ENCODE results near the gene DMWD.
A peak's percentile ranks its signal among the peaks of the same experiment; 100 is the strongest.

The DMWD gene, protein sequence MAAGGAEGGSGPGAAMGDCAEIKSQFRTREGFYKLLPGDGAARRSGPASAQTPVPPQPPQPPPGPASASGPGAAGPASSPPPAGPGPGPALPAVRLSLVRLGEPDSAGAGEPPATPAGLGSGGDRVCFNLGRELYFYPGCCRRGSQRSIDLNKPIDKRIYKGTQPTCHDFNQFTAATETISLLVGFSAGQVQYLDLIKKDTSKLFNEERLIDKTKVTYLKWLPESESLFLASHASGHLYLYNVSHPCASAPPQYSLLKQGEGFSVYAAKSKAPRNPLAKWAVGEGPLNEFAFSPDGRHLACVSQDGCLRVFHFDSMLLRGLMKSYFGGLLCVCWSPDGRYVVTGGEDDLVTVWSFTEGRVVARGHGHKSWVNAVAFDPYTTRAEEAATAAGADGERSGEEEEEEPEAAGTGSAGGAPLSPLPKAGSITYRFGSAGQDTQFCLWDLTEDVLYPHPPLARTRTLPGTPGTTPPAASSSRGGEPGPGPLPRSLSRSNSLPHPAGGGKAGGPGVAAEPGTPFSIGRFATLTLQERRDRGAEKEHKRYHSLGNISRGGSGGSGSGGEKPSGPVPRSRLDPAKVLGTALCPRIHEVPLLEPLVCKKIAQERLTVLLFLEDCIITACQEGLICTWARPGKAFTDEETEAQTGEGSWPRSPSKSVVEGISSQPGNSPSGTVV

DNA sequence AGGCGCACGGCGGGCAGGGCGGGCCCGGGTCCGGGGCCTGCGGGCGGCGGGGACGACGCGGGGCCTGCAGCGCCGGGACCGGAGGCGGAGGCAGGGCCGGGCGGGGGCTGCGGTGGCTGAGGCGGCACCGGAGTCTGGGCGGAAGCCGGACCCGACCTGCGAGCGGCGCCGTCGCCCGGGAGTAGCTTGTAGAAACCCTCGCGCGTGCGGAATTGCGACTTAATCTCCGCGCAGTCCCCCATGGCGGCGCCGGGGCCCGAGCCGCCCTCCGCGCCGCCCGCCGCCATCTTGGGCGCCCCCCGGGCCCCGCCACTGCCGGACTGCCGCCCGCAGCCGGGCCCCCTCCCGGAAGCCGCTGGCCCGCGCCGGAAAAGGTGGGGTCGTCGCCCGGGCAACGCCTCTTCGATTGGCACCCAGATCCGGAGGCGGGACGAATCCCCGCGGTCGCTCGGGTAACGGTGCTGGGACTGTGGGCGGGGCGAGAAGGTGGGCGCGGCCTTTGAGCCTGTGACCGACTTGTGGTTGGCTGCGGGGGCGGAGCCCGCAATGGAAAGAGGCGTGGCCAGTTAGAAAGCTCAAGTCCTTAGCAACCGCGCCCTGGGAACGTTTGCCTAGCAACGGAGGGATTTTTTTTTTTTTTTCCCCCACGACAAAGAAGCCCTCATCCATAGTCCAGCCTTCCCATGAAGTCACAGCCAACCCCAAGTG is at the start of gene DMWD:
Gene DMWD, minus strand, starts transcription at position 376 of the 708 bp plus-strand sequence. Its CDS starts 89 bp downstream, at position 287.
- peak; percentile 99 for DNase-seq

DNA sequence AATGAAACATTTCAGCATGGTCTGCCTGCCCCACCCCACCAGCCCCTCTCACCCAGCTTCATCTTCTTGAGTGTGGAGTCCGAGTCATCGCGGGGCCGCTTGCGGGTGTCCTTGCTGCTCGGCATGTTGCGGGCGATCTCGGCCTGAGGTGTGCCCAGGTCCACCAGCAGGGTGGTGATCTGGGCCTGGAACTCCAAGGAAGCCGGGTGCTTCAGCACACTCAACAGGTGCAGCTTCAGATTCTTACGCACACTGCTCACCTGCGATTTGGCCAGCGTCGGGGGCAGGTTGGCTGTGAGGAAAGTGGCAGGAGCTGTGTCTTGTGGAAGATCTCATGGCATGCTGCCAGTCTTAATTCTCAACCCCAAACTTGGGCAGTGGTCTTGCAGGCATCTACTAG is 49.6 kb upstream of the DMWD start:
- DNase-seq = no peak

DNA sequence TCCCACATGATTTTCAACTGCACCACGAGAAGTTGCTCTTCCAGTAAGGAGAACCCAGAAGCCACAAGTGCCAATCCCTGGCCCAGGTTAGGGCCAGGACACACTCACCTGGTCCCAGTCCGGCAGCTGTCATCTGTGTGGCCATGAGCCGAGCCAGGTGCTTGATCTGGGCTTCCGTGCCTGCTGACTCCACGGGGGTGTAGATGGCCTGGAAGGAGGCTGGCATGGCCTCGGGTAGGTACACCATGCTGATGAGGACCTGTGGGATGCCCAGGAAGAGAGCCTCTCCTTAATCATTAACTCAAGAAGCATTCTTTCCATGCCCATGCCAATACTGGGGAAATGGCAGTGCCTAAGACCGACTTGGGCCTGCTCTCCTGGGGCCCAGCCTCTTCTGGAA is 42.3 kb upstream of the DMWD start:
- DNase-seq = no peak

DNA sequence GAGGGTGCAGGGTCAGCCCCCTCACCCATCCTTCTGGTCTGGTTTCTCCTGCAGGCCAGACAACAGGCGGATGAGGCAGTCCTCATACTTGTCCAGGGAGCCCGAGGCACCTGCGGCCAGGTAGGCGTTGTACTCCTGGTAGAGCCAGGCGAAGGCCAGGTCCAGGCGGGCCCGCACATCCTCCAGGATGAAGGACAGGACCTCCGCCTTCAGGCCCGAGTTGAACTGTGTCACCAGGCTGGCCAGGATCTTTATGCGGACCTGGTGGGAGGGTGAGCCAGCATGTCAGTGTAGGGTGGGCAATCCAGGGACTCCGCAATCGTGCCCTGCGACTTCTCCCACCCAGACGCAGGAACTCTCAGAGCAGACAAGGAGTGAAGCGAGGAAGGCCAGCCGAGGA is 36.3 kb upstream of the DMWD start:
- DNase-seq = no peak

DNA sequence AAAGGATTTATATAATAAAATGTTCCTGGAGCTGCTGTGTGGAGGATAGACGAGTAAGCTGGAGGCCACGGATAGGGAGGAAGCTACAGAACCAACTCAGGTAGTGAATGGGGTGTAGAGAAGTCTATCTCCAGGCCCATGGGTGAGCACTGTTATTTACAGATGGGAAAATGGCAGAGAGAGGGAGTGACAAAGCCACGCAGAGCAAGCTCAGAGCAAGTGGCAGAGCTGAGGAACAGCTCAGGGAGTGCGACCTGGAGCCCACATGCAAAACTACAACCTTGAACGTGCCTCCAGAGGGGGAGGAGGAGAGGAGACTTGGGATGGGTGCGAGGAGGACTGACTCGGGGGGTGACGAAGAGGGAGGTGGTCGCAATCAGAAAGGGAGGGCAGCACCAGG is 35.9 kb upstream of the DMWD start:
- no peak for DNase-seq

DNA sequence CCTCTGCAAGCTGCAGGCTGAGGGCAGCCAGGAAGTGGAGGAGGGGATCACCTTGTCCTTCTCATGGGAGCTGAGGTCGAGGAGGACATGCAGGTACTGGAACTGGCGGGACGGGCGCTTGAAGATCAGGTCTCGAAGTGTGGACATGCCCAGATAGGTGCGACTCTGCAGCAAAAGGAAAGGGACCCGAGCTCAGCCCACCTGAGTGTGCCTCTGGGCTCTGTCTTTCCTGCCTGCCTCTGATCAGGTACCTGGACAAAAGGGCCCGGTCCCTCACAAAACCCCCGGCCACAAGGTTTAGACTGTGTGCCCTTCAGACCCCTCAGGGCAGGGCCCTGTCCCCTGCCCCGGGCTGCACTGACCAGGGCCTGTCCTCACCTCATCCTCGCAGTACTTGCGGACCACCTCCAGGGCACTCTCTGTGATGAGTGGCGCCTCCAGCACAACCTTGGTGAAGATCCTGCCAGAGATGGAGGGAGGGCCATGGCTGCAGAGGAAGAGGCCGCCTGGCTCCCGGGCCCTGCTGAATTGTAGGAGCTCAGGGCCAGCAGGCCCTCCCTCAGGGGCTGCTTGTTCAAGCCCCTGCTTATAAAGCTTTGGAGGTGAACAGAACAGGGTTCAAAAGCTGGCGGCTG is 34.9 kb upstream of the DMWD start:
- no peak for DNase-seq

DNA sequence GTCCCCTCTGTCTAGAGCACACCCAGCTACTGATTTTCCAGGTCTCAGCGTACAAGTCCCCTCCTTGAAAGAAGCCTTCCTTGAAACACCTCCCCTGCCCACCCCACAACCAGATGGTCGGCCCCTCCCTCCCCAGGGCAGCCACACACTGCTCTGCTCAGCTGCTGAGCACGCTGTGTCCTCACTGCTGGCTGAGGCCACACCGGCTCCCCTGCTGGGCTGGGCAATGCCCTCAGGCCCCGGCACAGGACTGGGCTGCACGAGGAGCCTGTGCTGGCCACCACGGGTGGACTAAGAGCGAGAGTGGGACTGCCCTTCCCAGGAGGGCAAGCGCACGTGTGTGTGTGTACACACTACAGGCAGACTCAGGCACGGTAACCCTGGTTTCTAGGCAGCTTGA is 34.3 kb upstream of the DMWD start:
- DNase-seq = no peak

DNA sequence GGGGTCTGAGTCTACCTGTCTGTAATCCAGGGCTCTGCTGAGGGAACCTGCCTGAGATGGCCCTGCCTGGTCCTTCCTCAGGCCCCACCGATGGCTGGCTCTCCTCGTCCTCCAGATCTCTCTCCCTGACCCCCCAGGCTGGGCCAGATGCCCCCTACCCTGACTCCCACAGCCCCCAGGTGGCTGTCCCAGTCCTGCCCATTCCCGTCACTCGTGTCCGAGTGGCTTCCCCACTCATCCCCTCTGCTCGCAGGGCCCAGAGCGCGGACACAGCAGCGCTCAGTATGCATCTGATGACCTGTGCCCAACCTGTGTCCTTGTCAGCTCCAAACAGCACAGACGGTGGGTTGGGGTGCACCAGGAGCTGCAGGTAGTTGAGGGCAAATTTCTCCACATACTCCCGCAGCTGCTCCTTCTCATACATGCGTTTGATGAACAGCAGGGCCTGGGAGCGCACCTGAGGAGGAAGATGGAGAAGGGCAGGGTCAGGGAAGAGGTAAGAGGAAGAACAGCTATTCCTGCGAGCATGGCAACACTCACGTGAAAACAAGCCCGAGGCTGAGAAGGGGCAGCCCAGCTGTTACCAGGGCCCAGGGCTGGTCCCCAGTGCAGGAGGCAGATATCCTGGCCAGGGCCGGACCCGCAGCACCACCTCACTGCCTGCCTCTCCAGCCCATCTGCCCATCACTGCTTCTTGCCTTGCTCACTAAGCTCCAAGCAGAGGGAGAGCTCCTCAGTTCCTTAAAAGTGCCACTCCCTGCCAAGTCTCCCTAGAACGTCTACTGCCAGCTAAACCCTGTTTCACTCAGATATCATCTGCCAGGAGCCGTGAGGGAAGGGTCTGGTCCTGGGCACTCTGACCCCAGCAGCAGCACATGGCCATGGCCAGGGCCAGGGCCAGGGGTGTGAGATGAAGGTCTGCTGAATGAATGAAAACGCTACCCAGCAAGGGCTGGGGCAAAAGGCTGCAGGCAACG is 33.6 kb upstream of the DMWD start:
- DNase-seq = no peak

DNA sequence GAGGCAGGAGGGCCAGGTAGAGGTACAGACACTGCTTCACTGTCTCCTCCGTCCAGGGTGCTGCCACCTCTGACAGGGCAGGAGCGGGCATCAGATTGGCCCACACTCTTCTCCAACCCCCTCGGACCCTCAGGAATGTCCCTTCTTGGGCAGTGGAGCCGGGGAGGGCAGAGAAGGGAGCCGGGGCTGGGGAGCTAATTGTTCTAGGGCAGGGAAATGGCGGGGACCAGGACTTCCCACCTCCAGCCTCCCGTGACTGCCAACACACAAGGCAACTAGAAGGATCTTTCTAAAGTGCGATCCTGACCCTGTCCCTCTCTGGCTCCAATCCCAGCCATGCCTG is 32.6 kb upstream of the DMWD start:
- no peak for DNase-seq

DNA sequence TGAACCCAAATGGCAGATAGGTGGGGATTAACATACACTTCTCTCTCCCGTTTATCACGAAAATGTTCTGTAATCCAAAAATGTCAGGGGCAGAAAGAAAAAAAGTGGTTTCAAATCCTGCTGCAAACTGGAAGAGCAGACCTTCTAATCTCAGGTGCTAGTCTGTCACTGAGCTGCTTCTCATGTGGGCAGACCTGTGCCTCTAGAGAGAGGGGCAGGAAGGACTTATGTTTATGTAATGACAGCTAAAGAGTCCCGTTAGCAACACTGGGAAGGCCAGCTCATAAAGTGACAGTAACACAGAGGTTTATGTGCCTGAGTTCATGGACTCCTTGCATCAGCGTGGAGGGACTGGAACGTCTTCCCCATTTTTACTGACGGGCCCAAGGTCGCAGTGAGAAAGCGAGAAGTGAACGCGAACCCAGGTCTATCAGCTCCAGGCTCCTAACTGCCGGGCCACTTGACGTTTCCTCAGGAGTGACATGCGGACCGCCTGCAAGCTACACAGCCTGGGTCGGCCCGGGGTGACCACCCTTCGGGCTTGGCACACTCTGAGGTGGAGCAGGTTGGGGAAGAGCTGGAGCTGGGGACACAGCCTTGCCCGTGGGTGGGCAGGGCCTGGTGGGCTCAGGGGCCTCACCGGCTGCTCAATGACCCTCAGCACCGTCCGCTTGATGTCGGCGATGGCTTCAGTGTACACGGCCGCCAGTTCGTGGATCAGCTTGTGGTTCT is 32.1 kb upstream of the DMWD start:
- no peak for DNase-seq

DNA sequence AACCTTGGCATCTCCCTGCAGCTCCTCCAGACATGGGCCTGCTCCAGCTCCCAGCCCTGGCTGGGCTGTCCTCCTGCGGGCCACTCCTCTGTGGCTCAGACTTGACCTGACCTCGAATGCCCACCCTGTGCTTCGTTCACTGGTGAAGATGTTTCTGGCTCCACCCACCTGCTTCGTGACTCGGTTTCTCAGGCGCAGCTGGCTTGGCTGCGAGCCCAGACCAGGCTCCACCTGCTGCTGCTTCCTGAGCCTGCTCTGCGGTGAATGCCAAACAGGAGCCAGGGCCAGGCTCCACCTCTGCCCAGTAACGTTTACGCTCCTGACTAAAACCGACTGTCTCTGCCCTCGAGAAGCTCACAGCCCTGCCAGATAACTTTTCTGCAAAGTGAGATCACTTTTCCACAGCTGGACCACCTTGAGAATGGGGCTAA is 31.4 kb upstream of the DMWD start:
- peak; percentile 51 for DNase-seq

DNA sequence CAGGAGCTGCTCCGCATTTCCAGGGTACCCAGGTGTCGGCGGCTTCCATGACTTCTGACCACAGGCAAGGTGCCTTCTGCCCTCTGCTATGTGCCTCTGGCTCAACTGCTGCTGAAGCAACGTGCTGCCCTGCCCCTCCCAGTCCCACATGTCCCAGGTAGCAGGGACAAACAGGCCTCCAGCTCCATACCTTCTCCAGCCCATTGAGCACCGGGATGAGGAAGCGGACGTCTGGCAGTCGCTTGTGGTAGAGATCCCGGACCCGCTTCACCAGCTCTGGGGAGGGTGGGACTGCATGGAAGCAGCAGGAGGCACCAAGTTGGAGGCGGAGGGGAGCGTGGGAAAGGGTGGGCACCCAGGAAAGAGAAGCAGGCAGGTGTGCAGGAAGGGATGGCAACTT is 30.5 kb upstream of the DMWD start:
- DNase-seq = no peak

DNA sequence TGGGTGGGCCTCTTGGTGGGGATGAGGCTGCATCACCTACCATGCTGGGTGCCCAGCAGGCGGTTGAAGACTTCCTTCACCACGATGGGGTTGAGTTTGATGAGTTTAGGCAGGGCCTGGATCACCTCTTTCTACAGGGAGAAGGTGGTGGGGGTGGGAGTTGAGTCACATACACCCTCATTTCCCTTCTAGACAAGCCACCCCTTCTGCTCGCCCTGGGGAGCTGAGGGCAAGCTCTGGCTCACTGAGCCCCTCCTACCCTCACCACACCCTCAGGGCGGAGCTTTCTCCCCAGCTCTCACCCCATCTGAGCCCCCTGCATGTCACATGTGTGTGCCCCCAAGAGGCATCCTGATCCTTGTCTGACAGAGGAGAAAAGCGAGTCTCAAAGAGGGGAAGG is 30.1 kb upstream of the DMWD start:
- DNase-seq = no peak

DNA sequence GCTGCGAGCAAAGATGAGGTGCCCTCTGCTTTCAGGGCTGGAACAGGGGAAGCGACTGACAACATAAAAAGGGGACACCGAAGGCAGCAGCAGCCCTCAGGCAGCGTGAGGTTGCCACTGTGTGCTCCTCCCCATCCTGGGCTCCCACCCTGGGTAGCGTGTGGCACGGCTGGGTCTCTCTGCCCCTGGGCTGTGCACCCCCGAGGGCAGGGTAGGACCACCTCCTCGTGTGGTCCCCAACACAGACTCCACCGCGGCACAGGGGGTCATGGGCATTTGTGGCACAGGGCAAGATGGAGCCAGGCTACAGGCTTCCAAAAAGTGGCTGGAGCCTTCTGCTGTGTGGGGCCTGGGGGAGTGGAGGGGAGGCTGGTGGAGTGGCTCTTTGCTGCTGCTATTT is 28.9 kb upstream of the DMWD start:
- no peak for DNase-seq

DNA sequence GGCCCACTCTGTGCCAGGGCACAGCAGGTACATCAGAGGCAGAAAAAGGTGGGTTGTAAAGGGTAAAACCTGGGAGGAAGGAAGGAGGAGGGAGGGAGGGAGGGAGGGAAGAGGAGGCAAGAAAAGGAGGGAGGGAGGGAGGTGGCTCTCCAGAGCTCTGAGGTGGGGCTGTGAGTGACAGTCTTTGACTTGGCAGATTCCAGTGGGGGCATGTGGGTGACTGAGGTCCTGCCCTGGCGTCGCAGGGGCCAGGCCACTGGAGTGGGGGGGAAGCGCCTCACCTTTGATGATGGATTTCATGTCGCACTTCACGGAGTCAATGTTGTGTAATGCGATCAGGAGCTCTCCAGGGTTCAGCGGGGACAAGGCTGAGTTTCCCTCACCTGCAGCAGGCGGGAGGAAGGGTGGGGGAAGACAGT is 28.5 kb upstream of the DMWD start:
- no peak for DNase-seq

DNA sequence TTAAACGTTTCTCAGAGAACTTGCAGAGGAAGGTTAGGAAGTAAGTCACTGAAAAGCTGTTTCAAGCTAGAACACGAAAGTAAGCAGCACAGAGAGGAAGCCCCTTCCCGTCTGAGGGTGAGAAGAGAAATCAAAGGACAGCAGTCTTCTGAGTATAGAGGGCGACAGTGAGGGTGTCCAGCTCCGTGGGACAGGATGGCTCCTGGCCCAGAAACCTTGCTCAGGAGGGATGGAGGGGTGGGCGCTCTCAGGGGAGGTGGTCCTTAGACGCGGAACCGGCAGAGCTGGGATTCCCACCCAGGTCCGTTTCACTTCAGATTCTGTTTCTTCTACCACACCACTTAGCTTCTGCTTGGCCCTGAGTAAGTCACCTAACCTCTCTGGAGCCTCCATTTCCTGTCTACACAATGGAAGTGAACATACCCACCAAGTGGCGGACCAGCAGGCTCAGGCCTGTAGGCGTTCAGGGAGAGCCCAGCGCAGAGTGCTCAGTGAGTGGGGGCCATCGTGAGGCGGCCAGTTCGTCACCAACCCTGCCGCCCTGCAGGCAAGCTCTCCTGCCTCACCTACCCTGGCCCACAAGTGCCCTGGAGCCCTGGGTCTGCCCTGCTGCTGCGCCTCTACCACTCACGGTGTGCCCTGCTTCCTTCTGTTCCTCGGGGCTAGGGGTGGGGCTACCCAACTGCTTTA is 27.9 kb upstream of the DMWD start:
- no peak for DNase-seq

DNA sequence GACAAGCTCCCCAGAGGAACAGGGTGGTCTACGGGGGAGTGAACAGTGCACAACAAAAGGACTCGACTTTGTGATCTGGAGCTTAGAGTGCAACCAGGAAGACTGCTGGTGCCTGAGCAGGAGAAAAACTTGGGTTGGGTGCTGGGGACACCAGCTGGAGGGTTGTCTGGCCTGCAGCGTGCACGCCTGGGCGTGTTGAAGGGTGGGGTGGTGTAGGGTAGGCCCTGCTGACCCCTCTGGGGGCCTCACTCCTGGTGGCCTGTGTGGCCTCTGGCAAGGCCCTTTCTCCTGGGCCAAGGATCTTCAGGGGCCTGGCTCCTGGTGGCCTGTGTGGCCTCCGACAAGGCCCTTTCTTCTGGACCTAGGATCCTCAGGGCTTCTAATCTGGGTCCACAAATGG is 27.1 kb upstream of the DMWD start:
- no peak for DNase-seq

DNA sequence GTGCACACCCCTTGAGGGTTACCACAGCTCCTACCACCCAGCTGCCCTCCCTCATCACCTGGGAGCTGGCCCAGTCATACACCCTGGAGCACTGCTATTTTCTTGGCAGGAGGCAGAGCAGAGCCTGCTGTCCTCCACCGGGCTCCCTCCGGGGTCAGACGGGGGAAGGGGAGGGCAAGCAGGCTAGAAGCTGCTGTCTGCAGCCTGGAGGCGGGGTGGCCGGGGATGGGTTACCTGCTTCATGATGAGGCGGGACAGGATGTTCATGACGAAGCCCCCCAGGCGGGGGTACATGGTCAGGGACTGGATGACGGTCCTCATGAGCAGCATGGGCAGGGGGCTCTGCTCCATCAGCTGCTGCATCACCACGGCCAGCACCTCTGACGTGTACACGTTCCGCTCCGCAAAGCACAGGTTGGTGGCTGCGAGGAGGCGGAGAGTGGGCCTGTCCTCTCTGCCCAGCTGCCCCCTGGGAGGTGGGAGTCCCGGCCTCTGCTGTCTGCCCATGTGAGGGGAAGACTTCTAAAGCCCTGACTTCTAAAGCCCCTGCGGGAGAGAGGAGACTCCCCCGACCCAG is 25.2 kb upstream of the DMWD start:
- DNase-seq = peak; percentile 83

DNA sequence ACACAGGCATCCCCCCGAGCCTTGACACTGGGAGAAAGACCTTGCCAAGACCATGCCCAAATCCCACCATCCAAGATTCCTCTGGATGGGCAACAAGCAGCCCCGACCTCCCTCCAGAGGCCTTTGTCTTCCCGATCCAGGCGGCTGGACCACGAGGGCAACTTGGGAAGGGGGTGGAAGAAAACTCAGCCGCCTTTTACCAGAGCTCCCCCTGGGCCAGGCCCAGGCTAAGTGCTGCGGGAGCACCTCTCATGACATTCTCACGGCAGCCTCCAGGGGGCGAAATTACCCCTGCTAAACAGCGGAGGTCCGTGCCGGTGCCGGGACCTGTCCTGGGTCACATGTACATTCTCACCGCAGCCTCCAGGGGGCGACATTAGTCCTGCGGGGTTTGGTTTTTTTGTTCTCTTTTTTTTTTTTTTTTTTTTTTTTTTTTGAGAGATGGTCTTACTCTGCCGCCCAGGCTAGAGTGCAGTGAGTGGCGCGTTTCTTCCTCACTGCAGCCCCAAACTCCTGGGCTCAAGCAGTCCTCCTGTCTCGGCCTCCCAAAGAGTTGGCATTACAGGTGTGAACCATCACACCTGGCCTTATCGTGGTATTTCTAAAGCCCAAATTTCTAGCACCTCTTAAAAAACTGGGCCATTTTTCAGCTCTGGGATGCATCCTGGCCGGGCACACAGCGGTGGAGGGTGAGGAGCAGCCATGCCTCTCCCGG is 24.5 kb upstream of the DMWD start:
- peak; percentile 93 for DNase-seq

All from NCI-H69 (cell line).